Mesothelial cell of epicardium (in vitro differentiated cells): ENCODE data around the gene MGRN1. TPM values are rescaled to one million over a fixed set of nuclear protein-coding genes. Genes with fewer than 3 reads are reported as not detected.

Source experiments
- DNase-seq, 2 experiments: peaks; one replicate each; pipeline ENCODE4 v3.0.0; 2021; ENCODE audit warnings: low spot score in 2 of 2; ENCODE audit not compliant: unreplicated experiment in 2 of 2
- H3K27ac Mint-ChIP-seq: 2 replicates; pipeline ENCODE4 v1.8.0; 2021; ENCODE audit warnings: mixed read lengths
- H3K27me3 Mint-ChIP-seq: 2 replicates; pipeline ENCODE4 v1.8.0; 2021; ENCODE audit warnings: low read depth, mixed read lengths
- H3K36me3 Mint-ChIP-seq: 2 replicates; pipeline ENCODE4 v1.8.0; 2021; ENCODE audit warnings: mixed read lengths
- H3K4me1 Mint-ChIP-seq: 2 replicates; pipeline ENCODE4 v1.8.0; 2021; ENCODE audit warnings: mixed read lengths
- H3K4me3 Mint-ChIP-seq: 2 replicates; pipeline ENCODE4 v1.8.0; 2021; ENCODE audit warnings: mild to moderate bottlenecking, moderate library complexity, mixed read lengths
- H3K9me3 Mint-ChIP-seq: 2 replicates; pipeline ENCODE4 v1.8.0; 2021; ENCODE audit warnings: mixed read lengths
- CTCF ChIP-seq: fragments of 200-600 bp; sonication (generic); IDR thresholded peaks from one replicate; pipeline ENCODE4 v1.5.0; 2021; ENCODE audit warnings: antibody characterized with exemption; ENCODE audit not compliant: unreplicated experiment
- total RNA-seq: library from RNA; stranded (reverse); gene quantifications from 3 replicates; pipeline ENCODE4 v1.2.1, GENCODE V29; 2021

Gene MGRN1
- total RNA-seq, 1 donor from 2014 or later = 110 TPM

DNA sequence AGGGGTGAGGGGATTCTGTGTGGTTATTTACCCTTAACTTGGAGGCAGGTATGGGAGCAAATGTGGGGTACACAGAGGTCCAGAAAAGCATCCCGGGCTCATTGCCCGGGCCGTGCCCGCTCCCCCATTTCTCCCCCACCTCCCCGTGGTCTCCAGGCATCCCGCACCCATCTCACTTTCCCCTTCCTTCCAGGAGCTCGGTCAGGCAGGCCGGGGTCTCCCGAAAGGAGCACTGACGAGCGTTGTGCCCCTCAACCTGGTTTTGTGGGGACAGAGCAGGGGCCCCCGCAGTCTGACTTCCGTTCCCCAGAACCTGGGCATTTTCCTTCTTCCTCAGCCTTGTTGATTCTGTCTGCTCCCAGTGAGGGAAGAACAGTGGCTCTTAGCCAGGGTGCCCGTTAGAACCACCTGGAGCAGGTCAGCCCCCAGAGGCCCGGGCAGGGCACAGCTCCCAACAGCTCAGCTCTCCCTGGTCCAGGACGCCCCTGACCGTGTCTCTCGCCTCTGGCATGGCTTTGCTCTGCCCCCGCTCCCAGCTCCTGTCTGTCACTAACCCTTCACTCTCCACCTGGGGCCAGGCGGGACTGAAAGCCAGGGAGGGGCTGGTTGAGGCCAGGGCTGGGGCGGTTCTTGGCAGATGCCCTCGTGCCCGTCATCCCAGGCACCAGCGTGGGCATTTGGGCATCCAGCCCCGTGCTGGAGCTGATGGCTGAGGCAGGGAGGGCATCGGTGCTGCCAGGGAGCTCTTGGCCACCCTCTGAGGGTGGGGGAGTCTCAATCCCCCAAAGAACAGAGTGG, 56.2 kb downstream of the MGRN1 start:
- H3K36me3 Mint-ChIP-seq = peaks cover 8% of the 10 kb centered on the region
- H3K27me3 Mint-ChIP-seq = no peaks in the 10 kb centered on the region
- no peak for TF ChIP-seq CTCF
- DNase-seq = no peak
- no peak overlapping the region for H3K4me3 Mint-ChIP-seq
- H3K27ac Mint-ChIP-seq = peak overlapping the region; percentile 83
- H3K9me3 Mint-ChIP-seq = no peaks in the 10 kb centered on the region
- H3K4me1 Mint-ChIP-seq = peaks cover 31% of the 10 kb centered on the region

DNA sequence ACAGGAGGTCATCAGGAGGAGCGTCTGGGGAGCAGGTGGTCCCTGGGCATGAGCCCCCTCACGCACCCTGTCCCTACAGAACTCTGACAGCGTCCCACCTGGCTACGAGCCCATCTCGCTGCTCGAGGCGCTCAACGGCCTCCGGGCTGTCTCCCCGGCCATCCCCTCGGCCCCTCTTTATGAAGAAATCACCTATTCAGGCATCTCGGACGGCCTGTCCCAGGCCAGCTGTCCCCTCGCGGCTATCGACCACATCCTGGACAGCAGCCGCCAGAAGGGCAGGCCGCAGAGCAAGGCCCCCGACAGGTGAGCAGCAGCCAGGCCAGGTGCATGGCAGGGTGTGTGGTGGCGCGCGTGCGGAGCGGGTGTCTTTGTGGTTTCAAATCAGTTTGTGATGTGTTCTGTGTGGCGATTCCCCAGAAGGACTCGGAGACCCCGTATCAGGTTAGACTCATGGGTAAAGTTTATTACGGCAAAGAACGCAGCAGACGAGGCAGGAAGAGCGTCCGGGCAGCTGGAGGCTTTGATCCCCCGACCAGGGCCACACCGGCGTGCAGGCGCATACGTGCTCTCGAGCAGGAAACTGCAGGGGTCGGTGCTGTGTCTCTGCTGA, 57.0 kb downstream of the MGRN1 start:
- no peak overlapping the region for H3K27ac Mint-ChIP-seq
- DNase-seq = no peak
- no peaks in the 10 kb centered on the region for H3K9me3 Mint-ChIP-seq
- H3K27me3 Mint-ChIP-seq = no peaks in the 10 kb centered on the region
- peaks cover 28% of the 10 kb centered on the region for H3K4me1 Mint-ChIP-seq
- TF ChIP-seq CTCF = no peak
- H3K36me3 Mint-ChIP-seq = peaks cover 8% of the 10 kb centered on the region
- H3K4me3 Mint-ChIP-seq = no peak overlapping the region

DNA sequence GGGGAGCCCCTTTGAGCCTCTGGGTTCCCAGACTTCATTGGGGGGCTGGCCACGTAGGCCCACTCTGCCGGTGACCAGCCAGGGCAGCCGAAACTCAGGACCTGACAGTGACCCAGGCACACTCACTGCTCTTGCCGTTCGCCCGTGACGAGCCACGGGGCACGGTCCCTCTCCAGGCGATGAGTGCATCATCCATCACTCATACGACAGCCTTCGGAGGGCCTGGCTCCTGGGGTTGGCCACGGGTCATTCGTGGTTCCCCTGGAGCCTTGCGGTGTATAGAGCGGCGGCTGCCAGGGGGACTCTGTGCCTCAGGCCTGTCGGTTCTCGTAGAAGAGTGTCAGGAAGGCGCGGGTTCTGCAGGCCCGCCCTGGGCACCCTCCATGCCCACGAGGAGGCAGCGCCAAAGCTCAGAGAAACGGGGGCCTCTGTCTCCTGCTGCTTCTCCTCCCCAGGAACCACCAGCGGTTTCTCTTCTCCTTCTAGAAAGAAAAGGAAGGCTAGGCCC, 57.5 kb downstream of the MGRN1 start:
- H3K27ac Mint-ChIP-seq = no peak overlapping the region
- peaks cover 28% of the 10 kb centered on the region for H3K4me1 Mint-ChIP-seq
- H3K9me3 Mint-ChIP-seq = no peaks in the 10 kb centered on the region
- no peak for TF ChIP-seq CTCF
- no peak overlapping the region for H3K4me3 Mint-ChIP-seq
- DNase-seq = no peak
- H3K36me3 Mint-ChIP-seq = peaks cover 8% of the 10 kb centered on the region
- no peaks in the 10 kb centered on the region for H3K27me3 Mint-ChIP-seq

DNA sequence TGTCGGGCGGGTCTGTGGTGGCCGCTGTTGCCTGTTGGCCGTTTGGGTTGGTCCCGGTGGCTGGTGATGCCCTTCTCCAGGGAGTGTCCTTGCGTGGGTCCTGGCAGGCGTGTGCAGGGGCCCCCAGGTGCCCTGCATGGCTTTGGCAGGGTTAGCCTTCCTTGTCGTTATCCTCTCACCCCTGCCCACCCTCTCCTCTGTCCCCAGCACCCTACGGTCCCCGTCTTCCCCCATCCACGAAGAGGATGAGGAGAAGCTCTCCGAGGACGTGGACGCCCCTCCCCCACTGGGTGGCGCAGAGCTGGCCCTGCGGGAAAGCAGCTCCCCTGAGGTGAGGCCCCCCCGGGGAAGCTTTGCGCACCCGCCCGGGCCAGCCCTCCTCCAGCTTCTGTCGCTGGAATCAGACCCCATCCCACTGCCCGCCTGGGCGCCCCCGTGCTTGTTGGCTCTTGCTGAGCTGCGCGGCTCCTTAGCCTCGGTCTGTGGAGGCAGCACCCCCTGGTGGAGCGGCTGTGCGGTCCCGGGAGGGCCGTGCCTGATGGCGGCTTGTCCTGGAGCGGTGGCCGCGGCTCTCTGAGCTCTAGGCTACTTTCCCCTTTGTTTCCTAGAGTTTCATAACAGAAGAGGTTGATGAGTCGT, 58.1 kb downstream of the MGRN1 start:
- Mint-ChIP-seq H3K27ac (no peak overlapping the region), H3K36me3 (peaks cover 8% of the 10 kb centered on the region), H3K4me1 (peaks cover 28% of the 10 kb centered on the region), H3K9me3 (no peaks in the 10 kb centered on the region), H3K27me3 (no peaks in the 10 kb centered on the region), H3K4me3 (no peak overlapping the region)
- TF ChIP-seq CTCF = no peak
- no peak for DNase-seq

DNA sequence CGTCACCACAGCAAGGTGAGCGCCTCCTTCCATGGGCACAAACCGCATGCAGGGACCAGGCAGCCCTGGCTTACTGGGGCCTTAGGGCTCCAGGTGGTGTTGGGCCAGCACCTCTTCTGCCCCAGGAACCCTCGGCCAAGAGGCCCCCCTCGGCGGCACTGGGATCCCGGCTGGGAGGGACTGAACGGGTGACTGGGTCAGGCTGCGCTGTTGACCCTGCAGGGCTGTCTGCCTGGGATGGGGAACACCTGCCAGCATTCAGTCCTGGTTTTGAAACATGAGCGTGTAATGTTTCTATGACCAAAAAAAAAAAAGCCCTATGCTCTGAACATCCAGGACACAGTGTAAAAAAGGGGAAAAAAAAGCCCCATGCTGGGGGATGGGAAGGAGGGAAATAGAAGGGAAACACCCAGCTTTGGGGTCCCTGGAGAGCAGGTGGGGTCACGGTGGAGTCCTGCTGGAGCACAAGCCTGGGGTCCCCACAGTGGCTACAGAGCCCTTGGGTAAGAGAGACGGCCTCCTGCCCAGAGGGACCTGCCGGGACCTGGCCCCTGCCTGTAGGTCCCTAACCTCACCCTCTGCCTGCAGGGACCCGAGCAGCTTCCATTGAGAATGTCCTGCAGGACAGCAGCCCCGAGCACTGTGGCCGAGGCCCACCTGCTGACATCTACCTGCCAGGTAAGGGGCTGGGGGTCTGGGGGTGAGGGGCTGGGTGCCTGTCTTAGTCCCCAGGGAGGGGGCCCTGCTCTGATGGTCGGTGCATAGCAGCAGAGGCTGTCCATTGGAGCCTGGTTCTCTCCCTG, 58.8 kb downstream of the MGRN1 start:
- no peak for DNase-seq
- Mint-ChIP-seq H3K27ac (no peak overlapping the region), H3K36me3 (peaks cover 8% of the 10 kb centered on the region), H3K27me3 (no peaks in the 10 kb centered on the region), H3K4me3 (no peak overlapping the region), H3K9me3 (no peaks in the 10 kb centered on the region), H3K4me1 (peaks cover 23% of the 10 kb centered on the region)
- no peak for TF ChIP-seq CTCF
